ENCODE results near the gene STARD5.

DNA sequence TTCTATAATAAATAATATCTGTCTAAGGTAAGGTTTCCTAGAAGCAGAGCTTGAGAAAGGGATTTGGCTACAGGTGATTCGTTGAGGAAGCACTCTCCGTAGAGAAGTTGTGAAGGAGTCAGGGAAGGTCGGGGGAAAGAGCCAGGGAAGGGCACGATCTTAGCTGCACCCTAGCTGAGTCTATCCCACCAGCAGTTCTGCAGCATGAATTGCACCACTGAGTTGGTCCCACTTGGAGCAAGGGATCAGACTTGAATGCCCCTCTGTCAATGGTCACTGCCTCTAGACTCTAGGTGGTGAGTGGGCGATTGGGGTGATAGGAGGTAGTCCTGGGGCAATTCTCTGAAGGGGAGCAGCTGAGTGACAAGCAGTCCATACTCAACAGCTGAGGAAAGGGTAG lies 36.5 kb upstream of the STARD5 start:
- TF ChIP-seq, protein P1, sequence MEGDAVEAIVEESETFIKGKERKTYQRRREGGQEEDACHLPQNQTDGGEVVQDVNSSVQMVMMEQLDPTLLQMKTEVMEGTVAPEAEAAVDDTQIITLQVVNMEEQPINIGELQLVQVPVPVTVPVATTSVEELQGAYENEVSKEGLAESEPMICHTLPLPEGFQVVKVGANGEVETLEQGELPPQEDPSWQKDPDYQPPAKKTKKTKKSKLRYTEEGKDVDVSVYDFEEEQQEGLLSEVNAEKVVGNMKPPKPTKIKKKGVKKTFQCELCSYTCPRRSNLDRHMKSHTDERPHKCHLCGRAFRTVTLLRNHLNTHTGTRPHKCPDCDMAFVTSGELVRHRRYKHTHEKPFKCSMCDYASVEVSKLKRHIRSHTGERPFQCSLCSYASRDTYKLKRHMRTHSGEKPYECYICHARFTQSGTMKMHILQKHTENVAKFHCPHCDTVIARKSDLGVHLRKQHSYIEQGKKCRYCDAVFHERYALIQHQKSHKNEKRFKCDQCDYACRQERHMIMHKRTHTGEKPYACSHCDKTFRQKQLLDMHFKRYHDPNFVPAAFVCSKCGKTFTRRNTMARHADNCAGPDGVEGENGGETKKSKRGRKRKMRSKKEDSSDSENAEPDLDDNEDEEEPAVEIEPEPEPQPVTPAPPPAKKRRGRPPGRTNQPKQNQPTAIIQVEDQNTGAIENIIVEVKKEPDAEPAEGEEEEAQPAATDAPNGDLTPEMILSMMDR (IDR thresholded peaks at IDR 0.05 in 4 of 5, conservative IDR thresholded peaks at IDR 0.05 in 1 of 5) = no peak
- no peak for TF ChIP-seq POLR2A (IDR thresholded peaks at IDR 0.05)

Measured in gastrocnemius medialis (tissue), 4 donors.